Activated T-cell treated with anti-CD3 and anti-CD28 coated beads, Interleukin-2, amount 50 U/mL, for 72 hours (primary cell): ENCODE measurements around the gene LRRTM4. TPM values are rescaled to one million over a fixed set of nuclear protein-coding genes. Genes with fewer than 3 reads are reported as not detected.

Experiments used
- ATAC-seq, 2 donors: fragments of 150-1000 bp; cut with Tn5 transposase; replicated peaks in 1 of 2; 2 replicates each; pipeline ENCODE4 v1.10.0; 2021; ENCODE audit warnings: moderate library complexity in 2 of 2, mild to moderate bottlenecking in 1 of 2
- DNase-seq, 2 donors: peaks; one replicate each; pipeline ENCODE4 v3.0.0; 2021 to 2022; ENCODE audit warnings: mixed read lengths in 1 of 2
- H3K27ac Mint-ChIP-seq: one replicate; pipeline ENCODE4 v1.8.0; 2022; ENCODE audit warnings: mild to moderate bottlenecking, moderate library complexity, mixed read lengths
- H3K27me3 Mint-ChIP-seq: one replicate; pipeline ENCODE4 v1.8.0; 2022; ENCODE audit warnings: low read depth, mixed read lengths
- H3K36me3 Mint-ChIP-seq, 2 donors: one replicate each; pipeline ENCODE4 v1.8.0; 2022; ENCODE audit warnings: mixed read lengths in 2 of 2, mild to moderate bottlenecking in 1 of 2; ENCODE audit not compliant: insufficient read depth in 2 of 2
- H3K4me1 Mint-ChIP-seq: one replicate; pipeline ENCODE4 v1.8.0; 2022; ENCODE audit warnings: low read depth, mixed read lengths
- H3K4me3 Mint-ChIP-seq, 2 donors: one replicate each; pipeline ENCODE4 v1.8.0; 2022; ENCODE audit warnings: mild to moderate bottlenecking in 2 of 2, mixed read lengths in 2 of 2, moderate library complexity in 2 of 2
- H3K9me3 Mint-ChIP-seq, 2 donors: one replicate each; pipeline ENCODE4 v1.8.0; 2022; ENCODE audit warnings: mixed read lengths in 2 of 2
- total RNA-seq, 2 donors: library from RNA; stranded (reverse); gene quantifications; one replicate each; pipeline ENCODE4 v1.2.3, GENCODE V29; 2022

The LRRTM4 gene
- total RNA-seq, 2 donors from 2014 or later = not detected

DNA sequence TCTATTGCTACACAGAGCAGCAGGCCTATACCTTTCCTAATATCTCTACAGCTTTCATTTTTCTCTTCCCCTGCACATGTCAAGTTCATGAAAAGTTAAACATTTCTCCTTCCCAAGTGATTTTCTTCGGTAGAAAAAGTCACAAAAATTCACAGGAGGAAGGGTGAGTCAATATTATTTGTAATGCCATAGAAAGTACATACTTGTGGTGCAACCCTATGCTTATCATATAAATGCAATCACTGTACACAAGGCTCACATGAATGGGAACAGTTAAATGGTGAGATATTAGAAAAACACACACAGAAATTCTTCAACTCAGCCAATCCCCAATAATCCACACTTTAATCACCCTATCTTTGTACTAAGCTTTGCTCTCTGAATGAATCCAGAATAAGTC lies 651.6 kb downstream of the LRRTM4 start:
- H3K4me3 Mint-ChIP-seq = no peak overlapping the region
- no peak overlapping the region for H3K27ac Mint-ChIP-seq
- H3K27me3 Mint-ChIP-seq = no peaks in the 10 kb centered on the region

DNA sequence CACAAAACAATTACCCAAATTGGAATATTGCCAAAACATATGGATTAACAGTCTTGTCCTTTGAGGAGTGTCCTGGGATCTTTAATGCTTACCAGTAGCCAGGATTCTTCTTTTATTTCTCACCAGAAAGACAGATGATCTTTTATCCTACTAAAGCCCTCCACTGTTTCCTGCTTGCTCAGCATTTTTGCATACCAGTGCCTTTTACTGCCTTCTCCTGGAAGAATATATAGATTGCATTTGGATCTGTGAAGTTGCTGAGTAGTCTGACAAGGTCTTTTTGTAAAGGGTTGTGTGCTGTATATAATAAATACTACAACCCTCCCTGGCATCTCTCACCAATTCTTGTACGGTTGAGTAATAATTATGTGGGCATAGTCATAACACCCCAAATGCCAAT lies 652.2 kb downstream of the LRRTM4 start:
- ATAC-seq (no peak), DNase-seq (no peak)
- H3K4me1 Mint-ChIP-seq = no peaks in the 10 kb centered on the region
- no peak overlapping the region for H3K27ac Mint-ChIP-seq
- peaks cover 2 to 7% of the 10 kb centered on the region in 2 donors for H3K9me3 Mint-ChIP-seq
- H3K27me3 Mint-ChIP-seq = no peaks in the 10 kb centered on the region
- no peaks in the 10 kb centered on the region for H3K36me3 Mint-ChIP-seq
- H3K4me3 Mint-ChIP-seq = no peak overlapping the region

More for the DNA sequence above, 651.6 kb downstream of the LRRTM4 start:
- peaks cover 2 to 9% of the 10 kb centered on the region in 2 donors for H3K9me3 Mint-ChIP-seq
- no peaks in the 10 kb centered on the region for H3K36me3 Mint-ChIP-seq
- DNase-seq = no peak
- no peak for ATAC-seq
- no peaks in the 10 kb centered on the region for H3K4me1 Mint-ChIP-seq

DNA sequence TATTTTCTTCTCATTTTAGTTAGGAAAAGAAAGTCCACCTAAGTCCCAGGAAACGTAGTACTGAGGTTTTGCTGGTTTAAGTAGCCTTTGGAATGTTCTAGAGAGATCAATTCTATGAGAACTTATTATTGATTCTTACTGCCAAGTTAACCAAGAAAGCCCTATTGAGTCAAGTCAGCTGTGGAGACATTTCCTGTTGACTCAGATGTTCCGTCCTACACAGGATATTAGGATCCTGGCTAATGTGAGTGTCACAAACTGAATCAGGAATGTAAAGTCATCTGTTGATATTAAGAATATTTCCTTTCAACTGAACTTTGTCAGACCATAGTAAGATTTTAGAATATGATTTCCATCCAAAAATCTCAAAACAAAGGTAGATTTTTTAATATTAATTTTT lies 654.3 kb downstream of the LRRTM4 start:
- Mint-ChIP-seq H3K4me3 (no peak overlapping the region), H3K9me3 (peaks cover 2 to 6% of the 10 kb centered on the region in 2 donors), H3K4me1 (no peaks in the 10 kb centered on the region), H3K27me3 (no peaks in the 10 kb centered on the region), H3K36me3 (peaks cover 0 to 1% of the 10 kb centered on the region in 2 donors), H3K27ac (no peak overlapping the region)
- DNase-seq (no peak), ATAC-seq (no peak)

DNA sequence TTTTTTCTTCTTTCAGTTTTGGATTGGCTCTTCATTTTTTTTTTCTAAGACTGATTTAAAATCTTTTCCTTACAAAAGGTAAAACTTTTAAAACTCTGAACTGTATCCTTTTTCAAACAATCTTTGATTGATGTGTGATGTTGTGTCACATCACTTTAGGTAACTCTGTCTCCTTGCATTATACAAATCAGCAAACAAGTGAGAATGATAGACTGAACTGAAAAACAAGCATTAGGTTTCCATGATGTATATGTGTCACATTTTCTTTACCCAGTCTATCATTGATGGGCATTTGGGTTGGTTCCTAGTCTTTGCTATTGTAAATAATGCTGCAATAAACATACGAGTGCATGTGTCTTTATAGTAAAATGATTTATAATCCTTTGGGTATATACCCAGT lies 655.7 kb downstream of the LRRTM4 start:
- peaks cover 0 to 1% of the 10 kb centered on the region in 2 donors for H3K36me3 Mint-ChIP-seq
- H3K27me3 Mint-ChIP-seq = no peaks in the 10 kb centered on the region
- no peaks in the 10 kb centered on the region for H3K4me1 Mint-ChIP-seq
- DNase-seq = no peak
- no peak for ATAC-seq
- peaks cover 8 to 10% of the 10 kb centered on the region in 2 donors for H3K9me3 Mint-ChIP-seq
- H3K4me3 Mint-ChIP-seq = no peak overlapping the region
- H3K27ac Mint-ChIP-seq = no peak overlapping the region

DNA sequence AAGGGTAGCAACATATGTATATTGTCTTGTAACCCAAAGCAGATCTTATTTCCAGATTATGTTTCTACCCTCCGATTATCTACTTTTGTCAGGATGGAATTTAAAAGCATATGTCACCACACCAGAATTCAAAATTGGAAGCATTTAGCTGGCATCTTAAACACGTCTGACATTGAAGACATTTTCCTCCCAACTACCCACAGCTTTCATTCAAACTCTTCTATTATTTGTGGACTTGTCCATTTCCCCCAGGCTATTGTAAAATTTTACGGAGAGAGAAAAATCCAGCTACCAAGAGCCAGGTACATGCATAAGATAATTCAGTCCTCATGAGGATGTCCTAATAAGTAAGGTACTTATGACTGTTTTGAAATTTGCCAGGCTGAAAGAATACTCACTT lies 659.3 kb downstream of the LRRTM4 start:
- DNase-seq = no peak
- Mint-ChIP-seq H3K36me3 (peaks cover 0 to 1% of the 10 kb centered on the region in 2 donors), H3K27ac (no peak overlapping the region)

DNA sequence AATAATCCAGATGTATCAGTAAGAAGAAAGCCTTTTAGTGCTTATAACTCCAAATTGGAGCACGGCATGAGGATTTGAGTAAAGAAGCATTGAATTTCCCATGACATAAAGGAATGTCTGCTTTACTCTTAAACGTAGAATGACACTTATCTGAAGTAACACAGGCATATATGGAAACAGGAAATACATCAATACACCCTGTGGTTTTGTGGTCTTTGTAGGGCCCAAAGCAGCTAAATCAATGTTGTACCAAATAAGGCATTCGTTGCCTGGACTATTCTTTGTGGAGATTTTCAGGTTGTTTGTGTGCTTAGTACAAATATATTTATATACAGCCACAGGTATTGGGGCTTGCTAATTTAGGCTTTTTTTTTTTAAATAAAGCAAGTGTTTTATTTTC lies 660.5 kb downstream of the LRRTM4 start:
- Mint-ChIP-seq H3K4me1 (no peaks in the 10 kb centered on the region), H3K27me3 (no peaks in the 10 kb centered on the region), H3K36me3 (peaks cover 0 to 1% of the 10 kb centered on the region in 2 donors), H3K27ac (no peak overlapping the region), H3K9me3 (peaks cover 9 to 10% of the 10 kb centered on the region in 2 donors), H3K4me3 (no peak overlapping the region)
- DNase-seq = no peak
- no peak for ATAC-seq

More for the DNA sequence above, 659.3 kb downstream of the LRRTM4 start:
- Mint-ChIP-seq H3K4me3 (no peak overlapping the region), H3K4me1 (no peaks in the 10 kb centered on the region), H3K27me3 (no peaks in the 10 kb centered on the region), H3K9me3 (peaks cover 10 to 11% of the 10 kb centered on the region in 2 donors)
- no peak for ATAC-seq

DNA sequence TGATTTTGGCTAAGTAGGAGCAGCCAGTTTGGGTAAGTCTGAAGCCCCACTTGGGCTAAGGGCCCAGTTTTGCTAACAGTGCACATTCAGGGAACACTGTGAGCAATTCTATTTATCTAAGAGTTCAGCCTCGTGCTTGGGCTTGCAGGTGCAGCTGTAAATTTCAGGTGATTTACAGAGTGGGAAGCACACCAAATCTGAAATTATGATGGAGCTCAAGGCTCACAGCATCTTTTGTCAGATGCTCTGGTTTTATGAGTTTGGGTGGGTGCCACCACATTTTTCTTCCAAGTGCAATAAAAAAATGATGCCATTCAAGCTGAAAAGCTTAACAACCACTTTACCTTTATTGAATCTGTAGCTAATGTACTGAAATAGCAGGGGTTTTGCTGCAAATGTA lies 671.2 kb downstream of the LRRTM4 start:
- no peak overlapping the region for H3K4me3 Mint-ChIP-seq
- H3K9me3 Mint-ChIP-seq = peaks cover 0 to 12% of the 10 kb centered on the region in 2 donors
- no peaks in the 10 kb centered on the region for H3K27me3 Mint-ChIP-seq
- no peaks in the 10 kb centered on the region for H3K36me3 Mint-ChIP-seq
- H3K27ac Mint-ChIP-seq = no peak overlapping the region
- ATAC-seq (no peak), DNase-seq (no peak)
- no peaks in the 10 kb centered on the region for H3K4me1 Mint-ChIP-seq

DNA sequence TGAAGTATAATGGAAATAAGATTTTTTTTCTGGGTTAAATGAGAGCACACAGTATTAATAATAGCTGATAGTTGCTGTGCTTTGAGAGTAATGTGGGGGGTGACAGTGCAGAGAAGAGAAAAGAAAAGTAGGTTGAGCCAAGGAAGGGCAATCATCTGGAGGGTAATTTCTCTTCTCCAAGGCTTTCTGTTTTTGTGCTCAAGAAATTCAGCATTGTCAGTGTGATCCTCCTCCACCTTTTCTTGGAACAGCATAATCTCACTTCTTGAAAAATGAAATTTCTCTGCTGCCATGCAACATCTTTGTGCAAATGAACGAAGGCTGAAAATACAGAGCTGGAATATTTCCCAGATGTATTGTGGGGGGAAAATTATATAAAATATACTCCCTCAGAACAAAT lies 673.1 kb downstream of the LRRTM4 start:
- Mint-ChIP-seq H3K4me1 (no peaks in the 10 kb centered on the region), H3K4me3 (no peak overlapping the region), H3K27me3 (no peaks in the 10 kb centered on the region), H3K27ac (no peak overlapping the region), H3K36me3 (no peaks in the 10 kb centered on the region), H3K9me3 (peaks cover 0 to 8% of the 10 kb centered on the region in 2 donors)
- DNase-seq = no peak
- ATAC-seq = no peak

DNA sequence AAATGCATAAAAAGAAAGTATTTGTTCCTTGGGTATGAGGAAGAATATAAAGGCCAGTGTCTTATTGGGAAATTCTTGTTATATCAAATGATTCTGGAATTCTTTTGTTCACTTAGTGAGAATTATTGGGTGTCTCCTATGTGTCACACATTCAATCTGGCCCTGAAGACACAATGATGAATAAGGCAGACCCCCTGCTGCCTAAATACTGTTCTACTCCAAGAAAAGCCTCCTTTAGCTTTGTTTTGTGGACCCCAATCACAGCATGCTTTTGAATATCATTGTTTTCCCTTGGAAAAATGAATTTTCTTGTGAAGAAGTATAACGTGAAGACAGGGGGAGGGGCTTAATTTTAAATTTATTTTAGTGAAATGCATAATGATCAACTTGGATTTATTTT lies 682.4 kb downstream of the LRRTM4 start:
- no peaks in the 10 kb centered on the region for H3K27me3 Mint-ChIP-seq
- H3K4me3 Mint-ChIP-seq = no peak overlapping the region
- DNase-seq (no peak), ATAC-seq (no peak)
- H3K9me3 Mint-ChIP-seq = peaks cover 2 to 4% of the 10 kb centered on the region in 2 donors
- no peak overlapping the region for H3K27ac Mint-ChIP-seq
- peaks cover 0 to 3% of the 10 kb centered on the region in 2 donors for H3K36me3 Mint-ChIP-seq
- no peaks in the 10 kb centered on the region for H3K4me1 Mint-ChIP-seq

DNA sequence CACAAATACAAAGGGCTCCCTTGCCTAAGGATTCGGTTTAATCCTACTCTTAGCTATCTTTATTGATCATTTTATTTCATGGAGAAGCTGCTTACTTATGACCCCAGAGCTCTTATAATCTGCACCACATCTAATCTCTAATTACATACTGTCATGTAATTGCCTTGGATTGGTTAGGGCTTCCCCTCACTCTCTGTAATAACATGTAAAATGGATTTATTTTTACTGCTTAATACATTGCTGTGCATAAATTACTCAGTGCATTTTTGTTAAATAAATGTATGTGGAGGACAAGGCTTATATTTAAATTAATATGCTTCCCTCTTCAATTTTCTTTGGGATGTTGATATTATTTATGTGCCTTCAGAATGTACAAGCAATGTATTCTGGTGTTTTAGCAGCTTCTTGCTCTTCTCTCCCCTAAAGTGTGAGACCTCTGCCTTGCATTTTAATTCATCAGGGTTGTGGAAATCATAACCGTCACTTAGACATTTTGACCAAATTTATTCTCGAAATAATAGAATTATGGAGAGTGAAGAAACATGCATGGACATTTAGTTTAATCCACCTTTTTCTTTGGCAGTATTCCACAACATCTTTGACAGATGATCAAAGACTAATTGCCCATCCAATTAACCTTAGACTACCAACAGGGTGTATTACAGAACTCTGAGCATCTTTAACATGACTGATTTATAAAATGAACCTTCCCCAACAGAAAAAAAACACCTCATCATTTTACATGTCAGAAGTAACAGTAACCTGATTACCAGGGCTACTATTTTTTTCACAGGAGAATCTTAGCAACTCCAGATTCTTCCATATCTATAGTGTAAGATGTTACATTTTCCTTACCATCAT lies 692.6 kb downstream of the LRRTM4 start:
- ATAC-seq = no peak
- Mint-ChIP-seq H3K36me3 (no peaks in the 10 kb centered on the region), H3K27ac (no peak overlapping the region), H3K4me3 (no peak overlapping the region), H3K4me1 (no peaks in the 10 kb centered on the region), H3K27me3 (no peaks in the 10 kb centered on the region), H3K9me3 (peaks cover 4 to 14% of the 10 kb centered on the region in 2 donors)
- no peak for DNase-seq

DNA sequence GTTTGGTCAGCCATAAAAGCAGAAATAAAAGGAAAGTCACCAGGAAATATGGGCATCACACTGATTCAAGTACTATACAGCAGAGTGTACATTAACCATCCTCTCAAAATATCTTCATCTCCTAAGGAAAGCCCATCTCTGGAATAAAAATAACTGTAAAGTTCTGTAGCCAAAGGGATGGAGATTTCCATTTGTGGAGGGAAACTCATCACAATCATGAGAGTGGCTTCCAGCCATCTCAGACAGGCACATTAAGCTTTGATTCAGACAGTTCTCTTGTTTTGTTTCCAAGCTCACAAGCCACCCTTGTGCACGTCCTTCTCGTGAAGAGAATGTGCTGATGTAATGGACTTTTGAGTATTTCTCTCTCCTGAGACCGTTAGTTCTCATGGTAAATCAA lies 695.5 kb downstream of the LRRTM4 start:
- ATAC-seq (no peak), DNase-seq (no peak)
- Mint-ChIP-seq H3K36me3 (no peaks in the 10 kb centered on the region), H3K27me3 (no peaks in the 10 kb centered on the region), H3K27ac (no peak overlapping the region), H3K4me3 (no peak overlapping the region), H3K4me1 (no peaks in the 10 kb centered on the region), H3K9me3 (peaks cover 6 to 12% of the 10 kb centered on the region in 2 donors)

DNA sequence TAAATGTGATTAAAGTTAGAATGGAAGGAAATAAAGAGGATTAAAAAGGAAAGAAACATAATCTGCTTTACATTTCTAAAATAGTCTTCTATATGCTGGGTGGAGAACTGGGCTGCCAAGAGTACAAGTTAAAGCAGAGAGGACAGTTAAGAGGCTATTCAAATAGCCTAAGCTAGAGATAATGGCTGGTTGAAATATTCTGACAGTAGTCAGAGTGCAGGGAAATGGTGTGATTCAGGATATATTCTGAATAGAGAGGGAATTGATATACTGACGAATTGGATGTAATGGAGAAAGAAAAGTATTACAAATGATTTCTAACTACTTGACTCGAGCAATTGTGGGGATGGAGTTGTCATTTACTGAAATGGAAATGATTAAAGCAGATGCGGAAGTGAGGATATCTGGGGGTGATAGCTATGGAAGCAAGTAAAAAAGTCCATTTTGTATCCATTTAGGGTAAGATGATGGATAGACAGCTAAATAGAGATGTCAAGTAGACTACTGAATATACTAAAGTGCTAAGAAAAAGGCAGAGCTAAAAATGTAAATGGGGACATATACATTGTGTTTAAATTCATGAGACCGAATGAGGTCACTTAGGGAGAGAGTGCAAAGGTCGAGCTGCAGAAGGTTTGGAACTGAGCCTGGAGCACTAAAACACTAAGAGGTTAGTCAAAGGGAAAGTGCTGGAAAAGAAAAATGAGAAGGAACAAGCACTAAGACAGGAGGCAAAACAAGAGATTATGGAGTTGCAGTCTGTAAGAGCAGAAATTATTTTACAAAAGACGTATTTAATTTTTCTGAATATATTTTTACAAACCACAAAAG lies 696.8 kb downstream of the LRRTM4 start:
- Mint-ChIP-seq H3K4me3 (no peak overlapping the region), H3K27ac (no peak overlapping the region), H3K27me3 (no peaks in the 10 kb centered on the region), H3K9me3 (peaks cover 4 to 13% of the 10 kb centered on the region in 2 donors), H3K4me1 (no peaks in the 10 kb centered on the region), H3K36me3 (no peaks in the 10 kb centered on the region)
- DNase-seq (no peak), ATAC-seq (no peak)

DNA sequence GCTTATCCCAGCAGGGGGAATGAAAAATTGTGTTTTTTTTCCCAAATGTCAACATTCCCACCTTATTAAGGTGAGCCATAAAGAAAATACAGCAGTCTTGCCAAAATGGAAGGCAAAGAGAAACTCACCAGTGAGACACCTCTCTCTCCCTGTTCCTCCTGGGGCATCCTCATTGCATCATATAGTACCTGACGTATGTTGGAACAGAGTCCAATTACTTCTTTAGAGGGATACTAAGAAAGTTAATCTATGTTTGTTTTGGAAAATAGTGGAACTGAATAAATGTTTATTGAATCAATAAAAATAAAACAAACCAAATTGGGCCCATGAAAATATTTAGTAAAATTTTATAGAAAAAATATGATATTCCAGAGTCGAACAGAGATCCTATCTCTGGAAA lies 700.4 kb downstream of the LRRTM4 start:
- DNase-seq (no peak), ATAC-seq (no peak)
- Mint-ChIP-seq H3K27me3 (no peaks in the 10 kb centered on the region), H3K27ac (no peak overlapping the region), H3K4me3 (no peak overlapping the region), H3K9me3 (peaks cover 8 to 9% of the 10 kb centered on the region in 2 donors), H3K4me1 (no peaks in the 10 kb centered on the region), H3K36me3 (no peaks in the 10 kb centered on the region)
